Colonic mucosa (tissue), 4 donors: Measurements from ENCODE around the gene CNN3. TPM values are rescaled to one million over a fixed set of nuclear protein-coding genes. Genes with fewer than 3 reads are reported as not detected.

Source experiments
- DNase-seq: peaks from one replicate; pipeline ENCODE4 v3.0.0-alpha.2; 2020
- H3K27ac ChIP-seq: fragments of 200-600 bp; one replicate; pipeline ENCODE4 v1.8.0; 2021
- H3K27me3 ChIP-seq: fragments of 200-600 bp; one replicate; pipeline ENCODE4 v1.8.0; 2021
- H3K36me3 ChIP-seq: fragments of 200-600 bp; one replicate; pipeline ENCODE4 v1.8.0; 2021
- H3K4me1 ChIP-seq: fragments of 200-600 bp; one replicate; pipeline ENCODE4 v1.8.0; 2021; ENCODE audit warnings: mild to moderate bottlenecking
- H3K4me3 ChIP-seq: fragments of 200-600 bp; one replicate; pipeline ENCODE4 v1.8.0; 2021
- H3K9ac ChIP-seq, 2 donors: one replicate each; pipeline ENCODE4 v1.7.0; 2013; ENCODE audit warnings: control low read depth in 2 of 2, low read depth in 2 of 2, low read length in 2 of 2
- H3K9me3 ChIP-seq: fragments of 200-600 bp; one replicate; pipeline ENCODE4 v1.8.0; 2021
- CTCF ChIP-seq: fragments of 200-600 bp; IDR thresholded peaks from one replicate; pipeline ENCODE4 v1.8.0; 2022; ENCODE audit warnings: antibody characterized with exemption, mild to moderate bottlenecking
- intact Hi-C: fragments of 100-400 bp; cut with DNase I; formaldehyde crosslinking; loops from one replicate; pipeline ENCODE4 v1.14.1; 2022
- total RNA-seq, 2 donors: library from RNA; stranded (reverse); fragmentation: NEBNext Ultra II Directional in 1 of 2; extraction: Animal tissue kit (Norgen Biotek cat#: 25700) in 1 of 2; gene quantifications; one replicate each; pipeline ENCODE4 v1.2.1, GENCODE V29; 2021
- donor health status: healthy.
- donor health status: DM: no; HTN: no; CAD: no.
- donor health status: DM: no; HTN: no; CAD: no.

Gene CNN3
- total RNA-seq, 2 donors from 2014 or later, result 117 to 164 TPM

GRCh38 chr1:94953746-94954145 lies 26.8 kb upstream of the CNN3 start:
- H3K27me3 ChIP-seq, result no peaks in the 10 kb centered on the region
- H3K27ac ChIP-seq, result no peak overlapping the region
- no peak for TF ChIP-seq CTCF
- peaks cover 3% of the 10 kb centered on the region for H3K4me1 ChIP-seq
- intact Hi-C loops, result no loop called here
- no peaks in the 10 kb centered on the region for H3K36me3 ChIP-seq
- H3K9ac ChIP-seq, result no peak overlapping the region
- H3K4me3 ChIP-seq, result no peak overlapping the region
- H3K9me3 ChIP-seq, result no peaks in the 10 kb centered on the region
- DNase-seq, result no peak

GRCh38 chr1:94953107-94953506 lies 26.2 kb upstream of the CNN3 start:
- TF ChIP-seq CTCF, result no peak
- Histone ChIP-seq H3K27me3 (no peaks in the 10 kb centered on the region), H3K27ac (no peak overlapping the region), H3K9me3 (no peaks in the 10 kb centered on the region), H3K4me3 (no peak overlapping the region), H3K4me1 (peaks cover 3% of the 10 kb centered on the region), H3K36me3 (no peaks in the 10 kb centered on the region), H3K9ac (no peak overlapping the region)
- intact Hi-C loops, result no loop called here
- no peak for DNase-seq

GRCh38 chr1:94952539-94952938 lies 25.6 kb upstream of the CNN3 start:
- Histone ChIP-seq H3K4me1 (peaks cover 3% of the 10 kb centered on the region), H3K9me3 (no peaks in the 10 kb centered on the region), H3K4me3 (no peak overlapping the region), H3K36me3 (no peaks in the 10 kb centered on the region), H3K9ac (no peak overlapping the region), H3K27ac (no peak overlapping the region), H3K27me3 (no peaks in the 10 kb centered on the region)
- DNase-seq, result no peak
- no peak for TF ChIP-seq CTCF
- intact Hi-C loops, result no loop called here

- intact Hi-C loops, result no loop called here
- no peak overlapping the region for H3K4me3 ChIP-seq
- H3K36me3 ChIP-seq, result no peaks in the 10 kb centered on the region
- no peak for DNase-seq
- H3K9ac ChIP-seq, result no peak overlapping the region
- TF ChIP-seq CTCF, result no peak
- H3K27me3 ChIP-seq, result no peaks in the 10 kb centered on the region
- H3K27ac ChIP-seq, result no peak overlapping the region
- no peaks in the 10 kb centered on the region for H3K9me3 ChIP-seq
- H3K4me1 ChIP-seq, result peaks cover 9% of the 10 kb centered on the region
These were observed 24.7 kb upstream of the CNN3 start for GRCh38 chr1:94951509-94952208.

GRCh38 chr1:94951046-94951445 lies 24.1 kb upstream of the CNN3 start:
- no peak for DNase-seq
- H3K9me3 ChIP-seq, result no peaks in the 10 kb centered on the region
- no peak overlapping the region for H3K9ac ChIP-seq
- no peak for TF ChIP-seq CTCF
- H3K27me3 ChIP-seq, result no peaks in the 10 kb centered on the region
- H3K4me1 ChIP-seq, result peaks cover 9% of the 10 kb centered on the region
- H3K27ac ChIP-seq, result no peak overlapping the region
- no peak overlapping the region for H3K4me3 ChIP-seq
- H3K36me3 ChIP-seq, result no peaks in the 10 kb centered on the region
- intact Hi-C loops, result no loop called here
